Liver (tissue), 9 donors: ENCODE data around the gene RUNDC1. TPM values are rescaled to one million over a fixed set of nuclear protein-coding genes. Genes with fewer than 3 reads are reported as not detected.
"Not testable (repeated sequence)": the region's sequence is repeated elsewhere in the genome, so short reads cannot be mapped to it uniquely, and the experiment has no call there.

ENCODE experiments used
- DNase-seq: peaks from one replicate; pipeline ENCODE4 v3.0.0-alpha.2; 2017; ENCODE audit warnings: low spot score
- H3K27ac ChIP-seq, 2 donors: one replicate each; pipeline ENCODE4 v1.7.0; 2013; ENCODE audit warnings: inconsistent platforms in 2 of 2, low read length in 2 of 2, control low read depth in 1 of 2, low read depth in 1 of 2, mild to moderate bottlenecking in 1 of 2
- H3K27me3 ChIP-seq, 4 donors: one replicate each; pipeline versions ENCODE4 v1.6.1 to v1.7.0; 2013; ENCODE audit warnings: low read length in 3 of 4, inconsistent platforms in 1 of 4, mild to moderate bottlenecking in 1 of 4, moderate library complexity in 1 of 4; ENCODE audit not compliant: control insufficient read depth in 4 of 4, insufficient read depth in 4 of 4
- H3K36me3 ChIP-seq, 4 donors: one replicate each; pipeline versions ENCODE4 v1.6.1 to v1.7.0; 2013; ENCODE audit warnings: low read length in 3 of 4, mild to moderate bottlenecking in 3 of 4, low read depth in 1 of 4, moderate library complexity in 1 of 4; ENCODE audit not compliant: control insufficient read depth in 4 of 4, insufficient read depth in 3 of 4
- H3K4me1 ChIP-seq, 4 donors: one replicate each; pipeline versions ENCODE4 v1.6.1 to v1.7.0; 2013; ENCODE audit warnings: low read length in 3 of 4, mild to moderate bottlenecking in 3 of 4, moderate library complexity in 1 of 4; ENCODE audit not compliant: control insufficient read depth in 4 of 4, insufficient read depth in 4 of 4
- H3K4me3 ChIP-seq, 3 donors: one replicate each; pipeline versions ENCODE4 v1.6.1 to v1.7.0; 2013; ENCODE audit warnings: low read length in 3 of 3, control low read depth in 1 of 3, low read depth in 1 of 3, mild to moderate bottlenecking in 1 of 3
- H3K9ac ChIP-seq, 2 donors: one replicate each; pipeline ENCODE4 v1.7.0; 2013; ENCODE audit warnings: low read length in 2 of 2, mild to moderate bottlenecking in 2 of 2, moderate library complexity in 2 of 2, control low read depth in 1 of 2, low read depth in 1 of 2
- H3K9me3 ChIP-seq, 4 donors: one replicate each; pipeline versions ENCODE4 v1.6.1 to v1.7.0; 2013; ENCODE audit warnings: low read length in 3 of 4; ENCODE audit not compliant: control insufficient read depth in 4 of 4
- CTCF ChIP-seq: fragments of 150-350 bp; IDR thresholded peaks from 2 replicates; pipeline ENCODE4 v1.5.1; 2017; ENCODE audit warnings: improper control_type of control experiment, low read depth, low read length; ENCODE audit not compliant: missing input control
- GABPA ChIP-seq, 2 donors: IDR thresholded peaks in 1 of 2; conservative IDR thresholded peaks in 1 of 2; 2 replicates each; pipeline ENCODE4 v1.6.1; 2016; ENCODE audit warnings: antibody characterized with exemption in 2 of 2, mild to moderate bottlenecking in 1 of 2, moderate library complexity in 1 of 2
- HNF4A ChIP-seq, 2 donors: conservative IDR thresholded peaks; 2 replicates each; pipeline ENCODE4 v1.6.1; 2016; ENCODE audit warnings: antibody characterized with exemption in 2 of 2, mild to moderate bottlenecking in 2 of 2
- JUND ChIP-seq, 2 donors: IDR thresholded peaks; 2 replicates each; pipeline ENCODE4 v1.6.1; 2016; ENCODE audit warnings: antibody characterized with exemption in 2 of 2
- MAX ChIP-seq: IDR thresholded peaks from 2 replicates; pipeline ENCODE4 v1.6.1; 2016; ENCODE audit warnings: antibody characterized with exemption
- RAD21 ChIP-seq, 2 donors: IDR thresholded peaks; 2 replicates each; pipeline ENCODE4 v1.6.1; 2016; ENCODE audit warnings: antibody characterized with exemption in 2 of 2, mild to moderate bottlenecking in 2 of 2
- RXRA ChIP-seq, 2 donors: IDR thresholded peaks; 2 replicates each; pipeline ENCODE4 v1.6.1; 2017 to 2018; ENCODE audit warnings: antibody characterized with exemption in 2 of 2, mild to moderate bottlenecking in 1 of 2
- ZBTB33 ChIP-seq: IDR thresholded peaks from 2 replicates; pipeline ENCODE4 v1.6.1; 2016; ENCODE audit warnings: antibody characterized with exemption
- WGBS: extraction: QIAGEN DNeasy Blood & Tissue Kit; methylation state at CpG from one replicate; pipeline ENCODE4 v1.1.7; 2013; 5-methylcytosine and 5-hydroxymethylcytosine counted together
- polyA plus RNA-seq, 2 donors: library from polyadenylated mRNA; stranded (reverse) in 1 of 2; unstranded in 1 of 2; fragments of 200-250 nt in 1 of 2; fragments of >200 nt in 1 of 2; fragmentation: Nextera tagmentation in 1 of 2; extraction: Ambion mirVana in 1 of 2; gene quantifications; one replicate each; pipeline versions ENCODE4 v1.2.1 to v1.2.3, GENCODE V29; 2013 to 2015
- total RNA-seq, 2 donors: library from RNA; depleted of rRNA; stranded (reverse); fragments of >200 nt; gene quantifications; one replicate each; pipeline ENCODE4 v1.2.3, GENCODE V29; 2014
- donor health status: healthy.
- donor health status: healthy.
- donor health status: healthy.
- donor health status: healthy.
- donor health status: healthy.

Gene RUNDC1
- total and polyA plus RNA-seq, 4 donors, result 2.9 to 8.1 (median 4.4) TPM

- peaks cover 6 to 26% (median 15%) of the 10 kb centered on the region in 4 donors for H3K36me3 ChIP-seq
- TF ChIP-seq RXRA (IDR thresholded peaks at IDR 0.05) (no peak), HNF4A (conservative IDR thresholded peaks at IDR 0.05) (no peak), MAX (no peak), GABPA (IDR thresholded peaks at IDR 0.05 in 1 of 2, conservative IDR thresholded peaks at IDR 0.05 in 1 of 2) (no peak), ZBTB33 (no peak)
- H3K9me3 ChIP-seq, result no peaks in the 10 kb centered on the region
- peaks cover 8 to 19% (median 15%) of the 10 kb centered on the region in 4 donors for H3K4me1 ChIP-seq
- H3K9ac ChIP-seq, result peak overlapping the region; percentile 97 to 99
- peak overlapping the region; percentile 61 to 98 for H3K27ac ChIP-seq
- WGBS, result 13% methylated on average over 10 of the region's 10 CpGs
- peak overlapping the region; percentile 80 to 100 (median 84) for H3K4me3 ChIP-seq
- DNase-seq, result no peak
- no peaks in the 10 kb centered on the region for H3K27me3 ChIP-seq
Observed at GRCh38 chr17:42999003-42999525, 18.7 kb downstream of the RUNDC1 start.

- not testable (repeated sequence) for H3K27me3 ChIP-seq, H3K9ac ChIP-seq, DNase-seq, H3K27ac ChIP-seq, H3K9me3 ChIP-seq, H3K4me3 ChIP-seq
- peaks cover 8 to 19% (median 15%) of the 10 kb centered on the region in 4 donors for H3K4me1 ChIP-seq
- peaks cover 6 to 26% (median 15%) of the 10 kb centered on the region in 4 donors for H3K36me3 ChIP-seq
- 95% methylated on average over 13 of the region's 13 CpGs for WGBS
Observed at GRCh38 chr17:43000894-43001293, 20.5 kb downstream of the RUNDC1 start.

GRCh38 chr17:43003542-43004172 is 23.3 kb downstream of the RUNDC1 start:
- 82% methylated on average over 5 of the region's 5 CpGs for WGBS
- H3K27me3 ChIP-seq, result no peaks in the 10 kb centered on the region
- peaks cover 4 to 15% (median 11%) of the 10 kb centered on the region in 4 donors for H3K4me1 ChIP-seq
- H3K4me3 ChIP-seq, result no peak overlapping the region
- no peak for DNase-seq
- no peak overlapping the region for H3K27ac ChIP-seq
- H3K36me3 ChIP-seq, result peaks cover 6 to 26% (median 15%) of the 10 kb centered on the region in 4 donors
- H3K9ac ChIP-seq, result no peak overlapping the region
- TF ChIP-seq CTCF (no peak), MAX (no peak), JUND (IDR thresholded peaks at IDR 0.05) (no peak), HNF4A (conservative IDR thresholded peaks at IDR 0.05) (peak; percentile 12 to 16), RAD21 (IDR thresholded peaks at IDR 0.05) (peak in 1 of 2 donors; percentile 7)
- H3K9me3 ChIP-seq, result no peaks in the 10 kb centered on the region
